ENCODE results near the gene KCNH1. TPM values are rescaled to one million over a fixed set of nuclear protein-coding genes. Genes with fewer than 3 reads are reported as not detected.

KCNH1 gene
- total and polyA plus RNA-seq, 3 experiments from 2014 or later = not detected

DNA sequence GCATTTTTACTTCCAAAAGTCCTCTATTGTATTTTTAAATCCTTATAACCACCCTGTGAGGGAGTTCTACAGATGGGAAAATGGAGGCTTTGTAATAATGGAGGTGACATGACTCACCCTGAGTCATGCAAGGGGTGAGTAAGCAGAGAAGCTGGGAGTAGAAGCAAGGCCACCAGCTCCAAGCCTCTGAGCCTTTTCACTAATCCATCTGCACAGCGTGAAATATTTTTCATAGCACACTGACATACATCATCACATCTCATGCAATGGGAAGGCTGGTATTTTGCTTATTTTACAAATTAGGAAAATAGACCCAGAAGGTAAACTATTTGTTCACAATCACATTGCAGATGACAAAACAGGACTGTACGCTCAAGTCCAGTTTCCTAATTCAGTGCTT, 96.9 kb downstream of the KCNH1 start:
- H3K27ac ChIP-seq (ENCODE audit: low read depth, low read length) = no peak overlapping the region
- no peaks in the 10 kb centered on the region for H3K36me3 Mint-ChIP-seq
- H3K27me3 Mint-ChIP-seq = peaks cover 5 to 8% of the 10 kb centered on the region in 2 donors
- no peak overlapping the region for H3K27ac Mint-ChIP-seq
- no peaks in the 10 kb centered on the region for H3K4me1 Mint-ChIP-seq
- H3K4me1 ChIP-seq (ENCODE audit: insufficient read depth, low read length) = no peaks in the 10 kb centered on the region
- H3K4me3 Mint-ChIP-seq = no peak overlapping the region
- H3K36me3 ChIP-seq (ENCODE audit: insufficient read depth, low read length) = no peaks in the 10 kb centered on the region
- H3K27me3 ChIP-seq (ENCODE audit: insufficient read depth, low read length, poor library complexity, severe bottlenecking) = no peaks in the 10 kb centered on the region
- no peaks in the 10 kb centered on the region for H3K9me3 ChIP-seq (ENCODE audit: low read length)
- ChIA-PET CTCF (no interaction called here), POLR2A (no interaction called here)
- peaks cover 0 to 2% (median 0%) of the 10 kb centered on the region in 5 donors for H3K9me3 Mint-ChIP-seq
- H3K4me3 ChIP-seq (ENCODE audit: low read length) = no peak overlapping the region
- no peak for DNase-seq

DNA sequence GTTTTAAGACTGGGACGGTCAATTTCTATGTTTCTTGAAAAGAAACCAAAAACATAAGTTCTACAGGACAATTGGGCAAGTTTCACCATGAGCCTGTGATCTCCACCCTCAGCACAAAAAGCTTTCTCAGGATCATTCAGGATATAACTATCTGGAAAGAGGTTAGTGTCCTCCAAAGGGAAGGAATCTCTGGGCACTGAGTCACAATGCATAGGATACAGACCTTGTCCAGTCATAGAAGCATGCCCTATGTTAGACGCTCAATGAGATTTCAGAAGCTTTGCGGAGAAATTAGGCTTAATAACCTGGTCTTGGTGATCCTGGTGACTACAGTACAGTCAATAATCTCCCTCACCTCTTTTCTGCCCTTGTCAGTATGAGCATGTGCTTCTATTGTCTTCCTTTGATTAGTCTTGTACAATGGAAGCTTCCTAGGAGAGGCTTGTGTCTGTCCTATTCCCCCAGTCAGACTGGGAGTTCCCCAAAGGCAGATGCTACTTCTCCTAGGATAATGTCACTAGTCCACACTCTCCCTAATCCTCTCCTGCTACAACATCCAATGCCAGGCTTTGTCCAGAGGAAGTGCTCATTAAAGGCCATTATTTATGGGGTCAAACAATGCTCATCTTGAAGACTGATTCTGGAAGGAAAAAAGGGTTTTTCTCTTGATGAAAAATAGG, 97.4 kb downstream of the KCNH1 start:
- no peak overlapping the region for H3K4me3 ChIP-seq (ENCODE audit: low read length)
- CTCF ChIA-PET = no interaction called here
- peaks cover 0 to 2% (median 0%) of the 10 kb centered on the region in 5 donors for H3K9me3 Mint-ChIP-seq
- peaks cover 4 to 6% of the 10 kb centered on the region in 2 donors for H3K27me3 Mint-ChIP-seq
- H3K4me3 Mint-ChIP-seq = no peak overlapping the region
- no peak for DNase-seq
- H3K27ac ChIP-seq (ENCODE audit: low read depth, low read length) = no peak overlapping the region
- no peak overlapping the region for H3K27ac Mint-ChIP-seq
- no peaks in the 10 kb centered on the region for H3K36me3 ChIP-seq (ENCODE audit: insufficient read depth, low read length)
- POLR2A ChIA-PET = no interaction called here
- H3K4me1 ChIP-seq (ENCODE audit: insufficient read depth, low read length) = no peaks in the 10 kb centered on the region
- no peaks in the 10 kb centered on the region for H3K4me1 Mint-ChIP-seq
- H3K27me3 ChIP-seq (ENCODE audit: insufficient read depth, low read length, poor library complexity, severe bottlenecking) = no peaks in the 10 kb centered on the region
- no peaks in the 10 kb centered on the region for H3K9me3 ChIP-seq (ENCODE audit: low read length)
- no peaks in the 10 kb centered on the region for H3K36me3 Mint-ChIP-seq

DNA sequence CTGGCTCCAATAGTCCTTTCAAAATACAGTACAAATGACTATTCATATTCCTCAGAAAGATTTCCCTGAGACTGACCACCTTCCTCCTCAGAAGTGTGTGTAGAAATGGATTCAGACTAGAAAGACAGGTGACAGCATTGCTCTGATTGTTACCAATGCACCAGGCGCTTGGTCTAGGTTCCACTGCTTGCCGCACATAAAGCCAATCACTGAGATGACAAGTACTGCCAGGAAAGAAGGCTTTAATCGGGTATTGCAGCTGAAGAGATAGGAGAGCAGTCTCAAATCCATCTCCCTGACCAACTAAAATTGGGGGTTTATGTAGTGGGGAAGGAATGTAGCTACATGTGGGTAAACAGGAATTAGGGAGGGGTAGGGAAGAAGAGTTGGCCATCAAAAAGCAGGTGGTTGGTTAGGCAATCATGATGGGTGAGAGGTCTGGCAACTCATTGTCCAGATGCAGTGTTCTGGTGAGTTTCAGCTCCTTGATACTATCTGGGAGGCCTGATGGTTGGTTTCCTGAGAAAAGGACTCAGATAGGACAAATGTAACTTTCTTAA, 98.0 kb downstream of the KCNH1 start:
- Histone ChIP-seq H3K9me3 (ENCODE audit: low read length) (no peaks in the 10 kb centered on the region), H3K27ac (ENCODE audit: low read depth, low read length) (no peak overlapping the region), H3K4me3 (ENCODE audit: low read length) (no peak overlapping the region), H3K4me1 (ENCODE audit: insufficient read depth, low read length) (no peaks in the 10 kb centered on the region), H3K27me3 (ENCODE audit: insufficient read depth, low read length, poor library complexity, severe bottlenecking) (no peaks in the 10 kb centered on the region), H3K36me3 (ENCODE audit: insufficient read depth, low read length) (no peaks in the 10 kb centered on the region)
- ChIA-PET CTCF (no interaction called here), POLR2A (no interaction called here)
- Mint-ChIP-seq H3K4me3 (no peak overlapping the region), H3K27ac (no peak overlapping the region), H3K9me3 (peaks cover 0 to 2% (median 0%) of the 10 kb centered on the region in 5 donors), H3K4me1 (no peaks in the 10 kb centered on the region), H3K36me3 (no peaks in the 10 kb centered on the region), H3K27me3 (peaks cover 4 to 6% of the 10 kb centered on the region in 2 donors)
- no peak for DNase-seq

DNA sequence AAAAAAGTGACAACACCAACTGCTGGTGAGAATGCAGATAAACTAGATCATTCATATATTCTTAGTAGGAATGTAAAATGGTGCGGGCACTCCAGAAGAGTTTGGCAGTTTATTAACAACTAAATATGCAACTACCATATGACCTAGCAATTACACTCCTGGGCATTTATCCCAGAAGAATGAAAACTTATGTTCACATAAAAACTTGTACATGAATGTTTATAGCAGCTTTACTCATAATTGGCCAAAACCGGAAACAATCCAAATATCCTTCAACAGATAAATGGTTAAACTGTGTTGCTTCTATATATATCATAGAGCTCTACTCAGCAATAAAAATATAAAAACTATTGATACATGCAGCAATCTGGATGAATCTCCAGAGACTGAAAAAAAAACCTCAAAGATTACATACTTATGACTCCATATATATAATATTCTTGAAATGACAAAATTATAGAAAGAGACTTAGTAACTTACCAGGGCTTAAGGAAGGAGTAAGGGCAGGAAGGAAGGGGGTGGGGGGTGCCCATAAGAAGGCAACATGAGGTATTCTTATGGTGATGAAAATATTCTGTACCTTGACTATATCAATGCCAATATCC, 99.9 kb downstream of the KCNH1 start:
- Histone ChIP-seq H3K9me3 (ENCODE audit: low read length) (no peaks in the 10 kb centered on the region), H3K27ac (ENCODE audit: low read depth, low read length) (no peak overlapping the region), H3K4me1 (ENCODE audit: insufficient read depth, low read length) (no peaks in the 10 kb centered on the region), H3K36me3 (ENCODE audit: insufficient read depth, low read length) (no peaks in the 10 kb centered on the region), H3K27me3 (ENCODE audit: insufficient read depth, low read length, poor library complexity, severe bottlenecking) (no peaks in the 10 kb centered on the region), H3K4me3 (ENCODE audit: low read length) (no peak overlapping the region)
- Mint-ChIP-seq H3K27ac (no peak overlapping the region), H3K27me3 (peaks cover 4 to 6% of the 10 kb centered on the region in 2 donors), H3K4me3 (no peak overlapping the region), H3K4me1 (no peaks in the 10 kb centered on the region), H3K36me3 (no peaks in the 10 kb centered on the region), H3K9me3 (peaks cover 0 to 5% (median 0%) of the 10 kb centered on the region in 5 donors)
- POLR2A ChIA-PET = no interaction called here
- DNase-seq = no peak
- CTCF ChIA-PET = no interaction called here

DNA sequence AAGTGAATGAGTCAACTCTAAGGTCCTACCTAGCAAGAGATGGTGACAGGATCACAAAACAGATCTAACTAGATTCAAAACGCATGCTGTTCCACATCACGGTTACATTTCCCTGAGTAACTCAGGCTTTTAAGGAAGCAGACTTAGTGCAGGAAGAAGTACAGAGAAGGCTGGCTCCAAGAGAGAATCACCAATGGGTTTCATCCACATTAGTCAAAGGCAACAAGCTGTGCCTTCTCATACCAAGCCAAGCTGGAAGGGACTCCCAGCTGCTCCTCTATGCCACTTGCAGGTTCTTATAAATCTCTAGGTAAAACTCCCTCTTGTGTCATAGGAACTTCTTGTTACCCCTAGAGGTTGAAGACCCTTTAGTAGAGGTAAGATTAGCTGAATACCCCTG, 109.0 kb downstream of the KCNH1 start:
- POLR2A ChIA-PET = no interaction called here
- H3K4me1 Mint-ChIP-seq = no peaks in the 10 kb centered on the region
- no peak overlapping the region for H3K27ac ChIP-seq (ENCODE audit: low read depth, low read length)
- DNase-seq = no peak
- no peaks in the 10 kb centered on the region for H3K4me1 ChIP-seq (ENCODE audit: insufficient read depth, low read length)
- peaks cover 0 to 5% (median under 1%) of the 10 kb centered on the region in 5 donors for H3K9me3 Mint-ChIP-seq
- CTCF ChIA-PET = no interaction called here
- H3K27me3 Mint-ChIP-seq = peaks cover 2 to 29% of the 10 kb centered on the region in 2 donors
- no peaks in the 10 kb centered on the region for H3K27me3 ChIP-seq (ENCODE audit: insufficient read depth, low read length, poor library complexity, severe bottlenecking)
- H3K27ac Mint-ChIP-seq = no peak overlapping the region
- no peaks in the 10 kb centered on the region for H3K9me3 ChIP-seq (ENCODE audit: low read length)
- H3K4me3 ChIP-seq (ENCODE audit: low read length) = no peak overlapping the region
- H3K36me3 Mint-ChIP-seq = no peaks in the 10 kb centered on the region
- H3K4me3 Mint-ChIP-seq = no peak overlapping the region
- H3K36me3 ChIP-seq (ENCODE audit: insufficient read depth, low read length) = no peaks in the 10 kb centered on the region

DNA sequence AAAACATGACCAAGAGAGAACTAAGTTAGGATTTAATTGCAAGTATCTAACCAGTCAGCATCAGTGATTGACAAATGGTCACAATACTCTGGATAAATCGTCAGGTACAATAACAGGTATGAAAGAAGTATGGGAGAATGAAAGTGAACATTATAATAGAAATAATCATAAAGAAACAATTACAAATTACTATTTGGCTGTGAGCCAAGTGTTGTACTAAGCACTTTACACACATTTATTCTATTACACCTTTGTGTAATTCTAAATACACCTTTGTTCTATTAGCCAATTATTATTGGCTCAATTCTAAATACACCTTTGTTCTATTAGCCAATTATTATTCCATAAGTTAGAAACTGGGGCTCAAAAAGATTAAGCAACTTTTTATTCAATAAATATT, 114.7 kb downstream of the KCNH1 start:
- peaks cover 0 to 3% (median 0%) of the 10 kb centered on the region in 5 donors for H3K9me3 Mint-ChIP-seq
- H3K4me1 ChIP-seq (ENCODE audit: insufficient read depth, low read length) = no peaks in the 10 kb centered on the region
- H3K9me3 ChIP-seq (ENCODE audit: low read length) = no peaks in the 10 kb centered on the region
- no peak overlapping the region for H3K27ac ChIP-seq (ENCODE audit: low read depth, low read length)
- DNase-seq = no peak
- no peaks in the 10 kb centered on the region for H3K4me1 Mint-ChIP-seq
- no peaks in the 10 kb centered on the region for H3K36me3 ChIP-seq (ENCODE audit: insufficient read depth, low read length)
- peaks cover 2 to 48% of the 10 kb centered on the region in 2 donors for H3K27me3 Mint-ChIP-seq
- H3K27me3 ChIP-seq (ENCODE audit: insufficient read depth, low read length, poor library complexity, severe bottlenecking) = no peaks in the 10 kb centered on the region
- H3K4me3 Mint-ChIP-seq = no peak overlapping the region
- ChIA-PET CTCF (no interaction called here), POLR2A (no interaction called here)
- H3K27ac Mint-ChIP-seq = no peak overlapping the region
- H3K36me3 Mint-ChIP-seq = peaks cover 0 to 4% (median 0%) of the 10 kb centered on the region in 3 donors
- H3K4me3 ChIP-seq (ENCODE audit: low read length) = no peak overlapping the region

DNA sequence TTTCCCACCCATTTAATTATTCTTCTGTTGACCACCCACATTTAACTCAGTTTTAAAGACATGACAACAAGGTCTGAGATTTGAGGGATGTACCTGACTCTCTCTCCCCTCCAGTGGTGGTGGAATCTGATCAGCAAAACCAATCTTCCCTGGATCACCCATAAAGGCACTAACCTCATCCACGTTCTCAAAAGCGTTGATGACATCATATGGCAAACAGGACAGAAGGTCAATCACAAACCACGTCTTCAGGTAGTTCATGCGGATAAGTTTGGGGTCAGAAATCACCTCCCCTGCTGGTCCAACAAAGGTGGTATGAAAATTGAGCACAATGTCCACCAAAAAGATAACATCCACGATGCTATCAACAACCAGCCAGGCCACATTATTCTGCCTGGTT, 115.3 kb downstream of the KCNH1 start:
- Histone ChIP-seq H3K27me3 (ENCODE audit: insufficient read depth, low read length, poor library complexity, severe bottlenecking) (no peaks in the 10 kb centered on the region), H3K9me3 (ENCODE audit: low read length) (no peaks in the 10 kb centered on the region), H3K27ac (ENCODE audit: low read depth, low read length) (no peak overlapping the region), H3K4me1 (ENCODE audit: insufficient read depth, low read length) (no peaks in the 10 kb centered on the region), H3K36me3 (ENCODE audit: insufficient read depth, low read length) (no peaks in the 10 kb centered on the region), H3K4me3 (ENCODE audit: low read length) (no peak overlapping the region)
- Mint-ChIP-seq H3K4me3 (no peak overlapping the region), H3K4me1 (no peaks in the 10 kb centered on the region), H3K27ac (peak overlapping the region in 1 of 8 donors; percentile 7), H3K36me3 (peaks cover 0 to 4% (median 0%) of the 10 kb centered on the region in 3 donors), H3K9me3 (peaks cover 0 to 3% (median 0%) of the 10 kb centered on the region in 5 donors), H3K27me3 (peaks cover 4 to 45% of the 10 kb centered on the region in 2 donors)
- CTCF ChIA-PET = no interaction called here
- POLR2A ChIA-PET = no interaction called here
- no peak for DNase-seq

DNA sequence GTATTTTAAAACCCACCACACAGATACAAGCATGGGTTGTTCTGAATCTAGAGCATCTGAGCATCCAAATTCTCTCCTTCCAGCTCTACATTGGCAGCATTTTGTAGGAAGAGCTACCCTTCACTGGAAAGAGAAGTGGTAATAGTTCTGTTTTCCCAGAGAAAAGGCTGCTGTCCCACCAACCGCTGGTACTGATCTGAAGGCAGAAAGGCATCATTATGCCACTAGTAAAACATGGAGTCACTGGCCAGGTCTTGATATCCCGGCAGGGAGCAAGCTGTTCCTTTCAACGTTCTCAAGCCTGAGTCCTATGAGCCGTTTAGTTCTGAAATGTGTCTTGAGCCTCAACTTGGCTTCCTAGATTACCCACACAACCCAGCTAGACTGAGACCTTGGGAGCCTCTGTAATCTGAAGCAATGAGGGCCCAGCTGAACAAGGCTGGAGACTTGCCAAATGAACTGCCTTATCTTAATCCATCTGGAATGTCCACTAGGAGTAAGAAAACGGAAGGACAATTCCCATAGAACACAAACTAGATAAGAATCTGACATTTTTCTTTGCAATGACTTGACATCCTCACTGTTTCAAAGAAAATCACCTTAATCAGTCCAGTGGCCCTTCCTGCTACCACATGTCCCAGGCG, 116.8 kb downstream of the KCNH1 start:
- no peak for DNase-seq
- CTCF ChIA-PET = no interaction called here
- Histone ChIP-seq H3K27me3 (ENCODE audit: insufficient read depth, low read length, poor library complexity, severe bottlenecking) (no peaks in the 10 kb centered on the region), H3K27ac (ENCODE audit: low read depth, low read length) (no peak overlapping the region), H3K4me1 (ENCODE audit: insufficient read depth, low read length) (no peaks in the 10 kb centered on the region), H3K36me3 (ENCODE audit: insufficient read depth, low read length) (no peaks in the 10 kb centered on the region), H3K9me3 (ENCODE audit: low read length) (no peaks in the 10 kb centered on the region), H3K4me3 (ENCODE audit: low read length) (no peak overlapping the region)
- POLR2A ChIA-PET = no interaction called here
- H3K4me3 Mint-ChIP-seq = no peak overlapping the region
- peaks cover 4 to 50% of the 10 kb centered on the region in 2 donors for H3K27me3 Mint-ChIP-seq
- H3K27ac Mint-ChIP-seq = no peak overlapping the region
- peaks cover 0 to 4% (median 0%) of the 10 kb centered on the region in 3 donors for H3K36me3 Mint-ChIP-seq
- peaks cover 0 to 2% (median 0%) of the 10 kb centered on the region in 5 donors for H3K9me3 Mint-ChIP-seq
- H3K4me1 Mint-ChIP-seq = no peaks in the 10 kb centered on the region

All from CD8-positive, alpha-beta memory T cell (primary cell).